ENCODE measurements around the gene EIF3K. TPM values are rescaled to one million over a fixed set of nuclear protein-coding genes. Genes with fewer than 3 reads are reported as not detected.

Gene EIF3K
- total and polyA plus RNA-seq, 10 of the 15 experiments (the other 5 are each of a cell fraction or from before 2014, with no cell fraction given), result 330 to 927 (median 436) TPM

DNA sequence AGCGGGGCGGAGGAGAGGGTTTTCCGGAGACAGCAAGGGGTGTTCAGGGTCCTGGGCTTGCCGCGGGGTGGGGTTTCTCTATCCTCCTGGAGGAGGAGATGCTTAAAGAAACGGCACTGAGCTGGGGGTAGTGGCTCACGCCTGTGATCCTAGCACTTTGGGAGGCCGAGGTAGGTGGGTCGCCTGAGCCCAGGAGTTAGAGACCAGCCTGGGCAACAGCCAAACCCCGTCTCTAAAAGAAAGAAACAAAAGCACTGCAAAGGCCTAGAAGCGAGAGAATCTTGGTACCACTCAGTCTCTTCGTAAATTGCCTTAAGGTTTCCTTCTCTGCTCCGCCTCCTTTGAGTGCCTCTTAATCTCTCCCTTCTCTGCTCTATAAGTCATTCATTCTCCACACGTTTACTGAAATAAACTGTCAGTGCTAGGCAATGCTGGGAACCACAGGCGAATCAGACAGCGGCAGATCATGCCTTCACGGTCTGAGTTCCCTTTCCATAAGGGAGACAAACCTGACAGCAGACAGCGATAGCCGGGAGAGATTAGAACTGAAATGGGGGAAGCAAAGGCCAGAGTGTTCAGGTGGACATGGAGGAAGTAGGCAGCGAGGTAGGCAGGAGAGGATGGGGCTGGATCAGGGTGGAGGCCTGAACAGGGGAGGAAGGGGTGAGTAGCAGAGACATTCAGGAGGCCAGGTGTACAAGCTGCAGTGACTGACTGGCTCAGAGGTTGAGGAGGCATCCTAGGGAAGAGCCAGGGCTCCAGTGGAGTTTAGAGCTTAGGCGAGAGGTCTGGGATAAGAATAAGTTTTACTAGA lies 580 bp downstream of the EIF3K start (continued):
- TF ChIP-seq ZNF384 (IDR thresholded peaks at IDR 0.05; ENCODE audit: borderline replicate concordance, low read depth, low read length), result no peak
- TF ChIP-seq, protein P1, sequence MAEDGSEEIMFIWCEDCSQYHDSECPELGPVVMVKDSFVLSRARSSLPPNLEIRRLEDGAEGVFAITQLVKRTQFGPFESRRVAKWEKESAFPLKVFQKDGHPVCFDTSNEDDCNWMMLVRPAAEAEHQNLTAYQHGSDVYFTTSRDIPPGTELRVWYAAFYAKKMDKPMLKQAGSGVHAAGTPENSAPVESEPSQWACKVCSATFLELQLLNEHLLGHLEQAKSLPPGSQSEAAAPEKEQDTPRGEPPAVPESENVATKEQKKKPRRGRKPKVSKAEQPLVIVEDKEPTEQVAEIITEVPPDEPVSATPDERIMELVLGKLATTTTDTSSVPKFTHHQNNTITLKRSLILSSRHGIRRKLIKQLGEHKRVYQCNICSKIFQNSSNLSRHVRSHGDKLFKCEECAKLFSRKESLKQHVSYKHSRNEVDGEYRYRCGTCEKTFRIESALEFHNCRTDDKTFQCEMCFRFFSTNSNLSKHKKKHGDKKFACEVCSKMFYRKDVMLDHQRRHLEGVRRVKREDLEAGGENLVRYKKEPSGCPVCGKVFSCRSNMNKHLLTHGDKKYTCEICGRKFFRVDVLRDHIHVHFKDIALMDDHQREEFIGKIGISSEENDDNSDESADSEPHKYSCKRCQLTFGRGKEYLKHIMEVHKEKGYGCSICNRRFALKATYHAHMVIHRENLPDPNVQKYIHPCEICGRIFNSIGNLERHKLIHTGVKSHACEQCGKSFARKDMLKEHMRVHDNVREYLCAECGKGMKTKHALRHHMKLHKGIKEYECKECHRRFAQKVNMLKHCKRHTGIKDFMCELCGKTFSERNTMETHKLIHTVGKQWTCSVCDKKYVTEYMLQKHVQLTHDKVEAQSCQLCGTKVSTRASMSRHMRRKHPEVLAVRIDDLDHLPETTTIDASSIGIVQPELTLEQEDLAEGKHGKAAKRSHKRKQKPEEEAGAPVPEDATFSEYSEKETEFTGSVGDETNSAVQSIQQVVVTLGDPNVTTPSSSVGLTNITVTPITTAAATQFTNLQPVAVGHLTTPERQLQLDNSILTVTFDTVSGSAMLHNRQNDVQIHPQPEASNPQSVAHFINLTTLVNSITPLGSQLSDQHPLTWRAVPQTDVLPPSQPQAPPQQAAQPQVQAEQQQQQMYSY (CRISPR knock-in tag; IDR thresholded peaks at IDR 0.05), result no peak
- TF ChIP-seq SUZ12 (IDR thresholded peaks at IDR 0.05; ENCODE audit: unreplicated experiment), result no peak
- TF ChIP-seq BACH1 (IDR thresholded peaks at IDR 0.05; ENCODE audit: borderline replicate concordance), result 0 out of 2 replicates have a peak, but pooled peaks have one; percentile 51
- 0 out of 2 replicates have a peak, but pooled peaks have one; percentile 21 for TF ChIP-seq SMC3 (IDR thresholded peaks at IDR 0.05; ENCODE audit: borderline replicate concordance, low read length)
- TF ChIP-seq TCF7 (IDR thresholded peaks at IDR 0.05; ENCODE audit: borderline replicate concordance), result no peak
- no peak for TF ChIP-seq RBBP5 (conservative IDR thresholded peaks at IDR 0.05)

DNA sequence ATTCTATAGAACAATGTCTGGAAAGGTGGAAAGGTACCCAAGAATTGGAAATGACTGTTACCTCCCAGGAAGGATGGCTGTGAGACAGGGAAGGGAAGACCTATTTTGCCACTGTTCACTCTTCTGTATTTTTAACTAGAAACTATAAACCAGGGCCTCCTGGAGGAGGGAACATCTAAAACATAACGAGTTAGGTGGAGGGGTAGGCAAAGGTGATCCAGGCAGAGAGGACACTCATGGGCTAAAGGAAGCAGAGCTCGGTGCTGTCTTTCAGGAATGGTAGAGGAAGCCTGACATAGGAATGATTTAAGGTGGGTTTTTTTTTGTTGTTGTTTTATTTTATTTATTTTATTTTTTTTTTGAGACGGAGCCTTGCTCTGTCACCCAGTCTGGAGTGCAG lies 5.8 kb downstream of the EIF3K start:
- CTCF ChIA-PET, result interaction anchor here (1.0 to 1.8 kb wide), 2 partner anchors 10 to 109 kb away, joined by 3 to 9 read pairs; no protein-coding TSS in a partner anchor
- H2AFZ ChIP-seq (ENCODE audit: control insufficient read depth, low read depth, low read length), result no peak overlapping the region
- TF ChIP-seq SUZ12 (IDR thresholded peaks at IDR 0.05; ENCODE audit: unreplicated experiment), result no peak
- peak; percentile 40; the same call in 1 of the 2 replicates for TF ChIP-seq POLR2AphosphoS5 (IDR thresholded peaks at IDR 0.05; ENCODE audit: low read length)
- no peaks in the 10 kb centered on the region for H4K20me1 ChIP-seq (ENCODE audit: control insufficient read depth, insufficient read depth)
- in situ Hi-C loops (cut with MboI), result loop anchor here (25.0 kb wide), 1 partner anchor 213 kb away; the partner anchor contains the start of gene FAM98C
- no peak overlapping the region for H3K4me2 ChIP-seq (ENCODE audit: control insufficient read depth, insufficient read depth)
- H3K27ac ChIP-seq (ENCODE audit: control insufficient read depth, insufficient read depth), result no peak overlapping the region
- ATAC-seq (no peak), FAIRE-seq (no peak), DNase-seq (ENCODE audit: low read depth, low spot score) (no peak)
- SMC1A ChIA-PET (ENCODE audit: uncharacterized antibody, unreplicated experiment), result interaction anchor here (0.8 kb wide), 1 partner anchor 15 kb away, joined by 3 read pairs; no protein-coding TSS in a partner anchor
- no peaks in the 10 kb centered on the region for H3K9me3 ChIP-seq (replicated peaks; ENCODE audit: control insufficient read depth, insufficient read depth, low read length)
- peaks cover 6% of the 10 kb centered on the region for H3K79me2 ChIP-seq (ENCODE audit: control insufficient read depth, insufficient read depth, low read length)
- POLR2A ChIA-PET, result interaction anchor here (0.6 to 1.7 kb wide), 2 partner anchors 9 to 137 kb away, joined by 3 read pairs; no protein-coding TSS in a partner anchor
- peaks cover 5% of the 10 kb centered on the region for H3K4me1 ChIP-seq (ENCODE audit: control insufficient read depth, insufficient read depth, low read length)
- H3K36me3 ChIP-seq (ENCODE audit: control insufficient read depth in 2 of 2, insufficient read depth in 2 of 2, low read length in 1 of 2), result peaks cover 19 to 27% of the 10 kb centered on the region in 2 experiments
- H3K9ac ChIP-seq (ENCODE audit: control insufficient read depth, insufficient read depth, low read length), result no peak overlapping the region
- no peak overlapping the region for H3K4me3 ChIP-seq
- intact Hi-C loops (cut with micrococcal nuclease; ENCODE audit: unreplicated experiment), result no loop called here
- BruUV-seq (replicated peaks), result no TSS peak
- RAD21 ChIA-PET (ENCODE audit: unreplicated experiment), result no interaction called here
- 100% methylated on average over 3 of the region's 3 CpGs for WGBS (ENCODE audit: insufficient coverage, insufficient replicate concordance, low lambda C conversion rate, missing lambda C conversion rate)
- H3K27me3 ChIP-seq (replicated peaks in 1 of 2; ENCODE audit: control insufficient read depth in 2 of 2, insufficient read depth in 2 of 2, low read length in 1 of 2), result no peaks in the 10 kb centered on the region

Measured in GM12878 (cell line).